ENCODE data around the gene CLIC3.
"Not testable (repeated sequence)": the region's sequence is repeated elsewhere in the genome, so short reads cannot be mapped to it uniquely, and the experiment has no call there.

Gene CLIC3

GRCh38 chr9:137034709-137035506 is 38.5 kb upstream of the CLIC3 start:
- peak; percentile 92 for TF ChIP-seq CTCF (IDR thresholded peaks at IDR 0.05; ENCODE audit: borderline replicate concordance, extremely low read depth, low read length, poor library complexity, severe bottlenecking)
- TF ChIP-seq EZH2 (IDR thresholded peaks at IDR 0.05; ENCODE audit: borderline replicate concordance, low read depth, low read length, severe bottlenecking), result peak; percentile 55
- H3K79me2 ChIP-seq (ENCODE audit: insufficient read depth, low read length), result no peaks in the 10 kb centered on the region
- 0 out of 2 replicates have a peak overlapping the region, but pooled peaks have one; percentile 34 for H2AFZ ChIP-seq (ENCODE audit: low read depth, low read length)
- peaks cover 9% of the 10 kb centered on the region for H3K27me3 ChIP-seq (ENCODE audit: insufficient read depth, low read length, poor library complexity)
- peaks cover 11% of the 10 kb centered on the region for H3K4me1 ChIP-seq (ENCODE audit: insufficient read depth, low read length)
- no peak overlapping the region for H3K9ac ChIP-seq (ENCODE audit: low read depth, low read length)
- no peak overlapping the region for H3K27ac ChIP-seq (ENCODE audit: low read length)
- ATAC-seq (ENCODE audit: insufficient read depth, low read depth) (peak; percentile 97), DNase-seq (peak; percentile 82)
- no peak overlapping the region for H3K4me3 ChIP-seq (ENCODE audit: low read depth in 1 of 2, low read length in 2 of 2)
- peak overlapping the region; percentile 41 for H3K4me2 ChIP-seq (ENCODE audit: insufficient read depth, low read length)
- peaks cover 16% of the 10 kb centered on the region for H4K20me1 ChIP-seq (ENCODE audit: insufficient read depth, low read length)
- no peaks in the 10 kb centered on the region for H3K9me3 ChIP-seq (ENCODE audit: insufficient read depth, low read length, severe bottlenecking)
- H3K36me3 ChIP-seq (ENCODE audit: insufficient read depth, low read length), result no peaks in the 10 kb centered on the region

- TF ChIP-seq CTCF (IDR thresholded peaks at IDR 0.05; ENCODE audit: borderline replicate concordance, extremely low read depth, low read length, poor library complexity, severe bottlenecking) (no peak), EZH2 (IDR thresholded peaks at IDR 0.05; ENCODE audit: borderline replicate concordance, low read depth, low read length, severe bottlenecking) (no peak)
- ATAC-seq (ENCODE audit: insufficient read depth, low read depth), result no peak
- Histone ChIP-seq H3K4me3 (ENCODE audit: low read depth in 1 of 2, low read length in 2 of 2) (no peak overlapping the region), H3K36me3 (ENCODE audit: insufficient read depth, low read length) (no peaks in the 10 kb centered on the region), H3K9me3 (ENCODE audit: insufficient read depth, low read length, severe bottlenecking) (no peaks in the 10 kb centered on the region), H4K20me1 (ENCODE audit: insufficient read depth, low read length) (peaks cover 22% of the 10 kb centered on the region), H3K9ac (ENCODE audit: low read depth, low read length) (no peak overlapping the region), H3K27me3 (ENCODE audit: insufficient read depth, low read length, poor library complexity) (peaks cover 9% of the 10 kb centered on the region), H3K27ac (ENCODE audit: low read length) (no peak overlapping the region), H3K4me2 (ENCODE audit: insufficient read depth, low read length) (no peak overlapping the region), H3K79me2 (ENCODE audit: insufficient read depth, low read length) (no peaks in the 10 kb centered on the region), H2AFZ (ENCODE audit: low read depth, low read length) (no peak overlapping the region), H3K4me1 (ENCODE audit: insufficient read depth, low read length) (peaks cover 15% of the 10 kb centered on the region)
- no peak for DNase-seq
Measured at GRCh38 chr9:137034039-137034708, 37.8 kb upstream of the CLIC3 start.

- not testable (repeated sequence) for H3K9ac ChIP-seq (ENCODE audit: low read depth, low read length); H2AFZ ChIP-seq (ENCODE audit: low read depth, low read length); DNase-seq; H3K27ac ChIP-seq (ENCODE audit: low read length); H3K36me3 ChIP-seq (ENCODE audit: insufficient read depth, low read length); H3K9me3 ChIP-seq (ENCODE audit: insufficient read depth, low read length, severe bottlenecking); ATAC-seq (ENCODE audit: insufficient read depth, low read depth); H3K4me3 ChIP-seq (ENCODE audit: low read depth in 1 of 2, low read length in 2 of 2); H3K27me3 ChIP-seq (ENCODE audit: insufficient read depth, low read length, poor library complexity); H3K79me2 ChIP-seq (ENCODE audit: insufficient read depth, low read length); H3K4me2 ChIP-seq (ENCODE audit: insufficient read depth, low read length)
- H4K20me1 ChIP-seq (ENCODE audit: insufficient read depth, low read length), result peaks cover 20% of the 10 kb centered on the region
- peaks cover 22% of the 10 kb centered on the region for H3K4me1 ChIP-seq (ENCODE audit: insufficient read depth, low read length)
Measured at GRCh38 chr9:137033481-137033880, 37.1 kb upstream of the CLIC3 start.

GRCh38 chr9:137032858-137033257 is 36.5 kb upstream of the CLIC3 start:
- DNase-seq, result no peak

More at GRCh38 chr9:137032858-137033257, 36.5 kb upstream of the CLIC3 start:
- H3K79me2 ChIP-seq (ENCODE audit: insufficient read depth, low read length), result no peaks in the 10 kb centered on the region
- no peak overlapping the region for H2AFZ ChIP-seq (ENCODE audit: low read depth, low read length)
- H3K36me3 ChIP-seq (ENCODE audit: insufficient read depth, low read length), result no peaks in the 10 kb centered on the region
- H3K9me3 ChIP-seq (ENCODE audit: insufficient read depth, low read length, severe bottlenecking), result no peaks in the 10 kb centered on the region
- no peak overlapping the region for H3K4me2 ChIP-seq (ENCODE audit: insufficient read depth, low read length)
- peaks cover 9% of the 10 kb centered on the region for H3K27me3 ChIP-seq (ENCODE audit: insufficient read depth, low read length, poor library complexity)
- TF ChIP-seq CTCF (IDR thresholded peaks at IDR 0.05; ENCODE audit: borderline replicate concordance, extremely low read depth, low read length, poor library complexity, severe bottlenecking), result no peak
- TF ChIP-seq EZH2 (IDR thresholded peaks at IDR 0.05; ENCODE audit: borderline replicate concordance, low read depth, low read length, severe bottlenecking), result no peak
- H3K27ac ChIP-seq (ENCODE audit: low read length), result no peak overlapping the region
- H4K20me1 ChIP-seq (ENCODE audit: insufficient read depth, low read length), result peaks cover 20% of the 10 kb centered on the region
- peaks cover 25% of the 10 kb centered on the region for H3K4me1 ChIP-seq (ENCODE audit: insufficient read depth, low read length)
- no peak for ATAC-seq (ENCODE audit: insufficient read depth, low read depth)
- no peak overlapping the region for H3K9ac ChIP-seq (ENCODE audit: low read depth, low read length)
- H3K4me3 ChIP-seq (ENCODE audit: low read depth in 1 of 2, low read length in 2 of 2), result no peak overlapping the region

Data from DND-41 (cell line).